HEK293 (cell line): ENCODE measurements around the gene RGS6.

Source experiments
- CTCF ChIA-PET: fragments of 350-600 bp; formaldehyde crosslinking; extraction: SDS; loops from one replicate; lab custom pipeline; 2021; ENCODE audit warnings: antibody characterized with exemption; lab: Yijun Ruan, JAX
- POLR2A ChIA-PET: fragments of 300-600 bp; formaldehyde crosslinking; extraction: SDS; loops from one replicate; lab custom pipeline; 2020; ENCODE audit warnings: antibody characterized with exemption, inconsistent platforms; lab: Yijun Ruan, JAX
- H3K27ac ChIP-seq: fragments of 200-500 bp; sonication (Bioruptor generic); 2 replicates; pipeline ENCODE4 v1.5.1; 2014; ENCODE audit warnings: low read depth, low read length, control low read depth, inconsistent platforms; ENCODE audit errors: extremely low read depth
- H3K36me3 ChIP-seq, 2 experiments: fragments of 200-500 bp in 1 of 2; sonication (Bioruptor generic) in 1 of 2; 1 replicate in 1 of 2; 2 replicates in 1 of 2; pipeline ENCODE4 v1.5.1; 2014 to 2017; ENCODE audit warnings: inconsistent platforms in 2 of 2, low read length in 2 of 2; ENCODE audit not compliant: control insufficient read depth in 2 of 2, insufficient read depth in 1 of 2
- H3K4me1 ChIP-seq: fragments of 200-500 bp; sonication (Bioruptor generic); 2 replicates; pipeline ENCODE4 v1.5.1; 2014; ENCODE audit warnings: mild to moderate bottlenecking, low read length, inconsistent platforms; ENCODE audit not compliant: control insufficient read depth, insufficient read depth
- H3K4me3 ChIP-seq: 2 replicates; pipeline ENCODE4 v1.5.1; 2011; ENCODE audit warnings: low read depth, mild to moderate bottlenecking, control low read depth, low read length, moderate library complexity
- H3K9me3 ChIP-seq: fragments of 200-500 bp; sonication (Bioruptor generic); 2 replicates; pipeline ENCODE4 v1.5.1; 2014; ENCODE audit warnings: low read depth, low read length, inconsistent platforms; ENCODE audit not compliant: control insufficient read depth, insufficient read depth
- BCL11A ChIP-seq: fragments of 450-650 bp; formaldehyde crosslinking; IDR thresholded peaks from 2 replicates; pipeline ENCODE4 v1.5.1; 2016; ENCODE audit warnings: low read depth, missing biosample characterization, missing genetic modification characterization
- GFI1B ChIP-seq: fragments of 450-650 bp; formaldehyde crosslinking; IDR thresholded peaks from 2 replicates; pipeline ENCODE4 v1.5.1; 2016; ENCODE audit warnings: missing biosample characterization, missing genetic modification characterization
- KLF16 ChIP-seq: fragments of 450-650 bp; formaldehyde crosslinking; IDR thresholded peaks from 2 replicates; pipeline ENCODE4 v1.5.1; 2017; ENCODE audit warnings: missing biosample characterization, missing genetic modification characterization
- KLF8 ChIP-seq: fragments of 450-650 bp; formaldehyde crosslinking; IDR thresholded peaks from 2 replicates; pipeline ENCODE4 v1.5.1; 2016; ENCODE audit warnings: missing biosample characterization, missing genetic modification characterization
- KLF9 ChIP-seq: fragments of 450-650 bp; formaldehyde crosslinking; IDR thresholded peaks from 2 replicates; pipeline ENCODE4 v1.5.1; 2016; ENCODE audit warnings: missing biosample characterization, missing genetic modification characterization, low read depth
- SETDB1 ChIP-seq: IDR thresholded peaks from one replicate; pipeline ENCODE4 v1.6.1; 2017; ENCODE audit warnings: mild to moderate bottlenecking, low read length, moderate library complexity, mixed read lengths; ENCODE audit not compliant: insufficient read length
- SP2 ChIP-seq: fragments of 450-650 bp; formaldehyde crosslinking; IDR thresholded peaks from 2 replicates; pipeline ENCODE4 v1.5.1; 2016; ENCODE audit warnings: missing biosample characterization, missing genetic modification characterization
- SP3 ChIP-seq: fragments of 450-650 bp; formaldehyde crosslinking; IDR thresholded peaks from 2 replicates; pipeline ENCODE4 v1.5.1; 2016; ENCODE audit warnings: missing biosample characterization, missing genetic modification characterization
- ZBTB7A ChIP-seq: fragments of 450-650 bp; formaldehyde crosslinking; IDR thresholded peaks from 2 replicates; pipeline ENCODE4 v1.5.1; 2016; ENCODE audit warnings: low read depth, missing biosample characterization, missing genetic modification characterization
- ZEB2 ChIP-seq: fragments of 450-650 bp; formaldehyde crosslinking; IDR thresholded peaks from 2 replicates; pipeline ENCODE4 v1.5.1; 2016; ENCODE audit warnings: missing biosample characterization, missing genetic modification characterization
- ZNF133 ChIP-seq: fragments of 450-650 bp; formaldehyde crosslinking; IDR thresholded peaks from 2 replicates; pipeline ENCODE4 v1.5.1; 2016; ENCODE audit warnings: missing biosample characterization, missing genetic modification characterization
- ZNF169 ChIP-seq: fragments of 450-650 bp; formaldehyde crosslinking; IDR thresholded peaks from 2 replicates; pipeline ENCODE4 v1.5.1; 2016; ENCODE audit warnings: missing biosample characterization, missing genetic modification characterization
- ZNF174 ChIP-seq: fragments of 450-650 bp; formaldehyde crosslinking; IDR thresholded peaks from 2 replicates; pipeline ENCODE4 v1.5.0; 2017; ENCODE audit warnings: missing biosample characterization, mild to moderate bottlenecking, missing genetic modification characterization
- ZNF2 ChIP-seq: fragments of 450-650 bp; formaldehyde crosslinking; IDR thresholded peaks from 2 replicates; pipeline ENCODE4 v1.5.1; 2016; ENCODE audit warnings: missing biosample characterization, missing genetic modification characterization
- ZNF341 ChIP-seq: fragments of 450-650 bp; formaldehyde crosslinking; IDR thresholded peaks from 2 replicates; pipeline ENCODE4; 2016; ENCODE audit warnings: low read depth, missing biosample characterization, missing genetic modification characterization
- ZNF514 ChIP-seq: fragments of 450-650 bp; formaldehyde crosslinking; IDR thresholded peaks from 2 replicates; pipeline ENCODE4 v1.5.1; 2016; ENCODE audit warnings: missing biosample characterization, missing genetic modification characterization
- ZNF548 ChIP-seq: fragments of 450-650 bp; formaldehyde crosslinking; IDR thresholded peaks from 2 replicates; pipeline ENCODE4 v1.5.1; 2016; ENCODE audit warnings: missing biosample characterization, missing genetic modification characterization
- ZNF555 ChIP-seq: fragments of 450-650 bp; formaldehyde crosslinking; conservative IDR thresholded peaks from 2 replicates; pipeline ENCODE4 v1.5.1; 2017; ENCODE audit warnings: missing biosample characterization, mild to moderate bottlenecking, missing genetic modification characterization, inconsistent platforms
- ZNF571 ChIP-seq: fragments of 450-650 bp; formaldehyde crosslinking; IDR thresholded peaks from 2 replicates; pipeline ENCODE4 v1.5.0; 2017; ENCODE audit warnings: missing biosample characterization, missing genetic modification characterization
- ZNF600 ChIP-seq: fragments of 450-650 bp; formaldehyde crosslinking; IDR thresholded peaks from 2 replicates; pipeline ENCODE4 v1.5.1; 2016; ENCODE audit warnings: missing biosample characterization, missing genetic modification characterization
- ZNF629 ChIP-seq: fragments of 450-650 bp; formaldehyde crosslinking; IDR thresholded peaks from 2 replicates; pipeline ENCODE4 v1.5.1; 2017; ENCODE audit warnings: missing biosample characterization, missing genetic modification characterization
- ZNF660 ChIP-seq: fragments of 450-650 bp; IDR thresholded peaks from 2 replicates; pipeline ENCODE4 v1.5.1; 2018; ENCODE audit warnings: missing biosample characterization, mild to moderate bottlenecking, missing genetic modification characterization
- ZNF76 ChIP-seq: fragments of 450-650 bp; formaldehyde crosslinking; IDR thresholded peaks from 2 replicates; pipeline ENCODE4; 2016; ENCODE audit warnings: low read depth, missing biosample characterization, missing genetic modification characterization, borderline replicate concordance
- ZNF791 ChIP-seq: fragments of 450-650 bp; formaldehyde crosslinking; IDR thresholded peaks from 2 replicates; pipeline ENCODE4 v1.5.1; 2016; ENCODE audit warnings: missing biosample characterization, missing genetic modification characterization
- ZNF830 ChIP-seq: fragments of 450-650 bp; IDR thresholded peaks from 2 replicates; pipeline ENCODE4 v1.5.0; 2018; ENCODE audit warnings: missing biosample characterization, missing genetic modification characterization, low read depth, mild to moderate bottlenecking, moderate library complexity
- TF ChIP-seq, protein P1 (sequence below): fragments of 450-650 bp; IDR thresholded peaks from 2 replicates; pipeline ENCODE4 v1.5.1; 2018; ENCODE audit warnings: missing biosample characterization, missing genetic modification characterization
- TF ChIP-seq, protein P2 (sequence below): fragments of 450-650 bp; formaldehyde crosslinking; IDR thresholded peaks from 2 replicates; pipeline ENCODE4 v1.5.1; 2016; ENCODE audit warnings: missing biosample characterization, missing genetic modification characterization
- TF ChIP-seq, protein P3 (sequence below): fragments of 450-650 bp; formaldehyde crosslinking; IDR thresholded peaks from 2 replicates; pipeline ENCODE4 v1.5.1; 2016; ENCODE audit warnings: missing biosample characterization, missing genetic modification characterization

The RGS6 gene

DNA sequence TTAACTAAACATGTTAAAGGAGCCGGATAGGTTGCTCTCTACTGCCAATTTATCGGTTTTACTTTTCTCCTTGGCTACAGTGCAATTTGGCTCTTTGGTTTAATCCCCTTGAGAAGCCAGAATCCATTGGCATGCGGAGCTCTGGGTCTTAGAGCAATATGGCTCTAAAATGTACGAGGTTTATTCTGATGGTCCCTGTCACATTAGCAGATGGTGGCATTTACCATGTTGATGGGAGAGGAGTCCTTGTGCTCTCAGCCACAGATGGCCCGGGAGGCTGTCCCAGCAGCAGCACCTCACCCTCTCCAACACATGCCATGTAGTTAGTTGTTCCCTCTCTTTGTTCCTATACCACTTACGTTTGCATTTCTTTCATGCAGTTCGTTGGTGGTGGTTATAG lies 179.7 kb downstream of the RGS6 start:
- Histone ChIP-seq H3K27ac (no peak overlapping the region), H3K36me3 (no peaks in the 10 kb centered on the region), H3K4me3 (no peak overlapping the region), H3K4me1 (no peaks in the 10 kb centered on the region), H3K9me3 (no peaks in the 10 kb centered on the region)
- no peak for TF ChIP-seq ZNF169 (tag by site-specific recombination)
- TF ChIP-seq ZNF341 = no peak
- TF ChIP-seq ZNF629 (tag by site-specific recombination) = no peak
- no peak for TF ChIP-seq BCL11A (tag by site-specific recombination)
- TF ChIP-seq KLF9 (tag by site-specific recombination) = no peak
- no peak for TF ChIP-seq ZNF76 (tag by site-specific recombination)
- no peak for TF ChIP-seq ZNF600
- TF ChIP-seq SETDB1 = no peak
- no peak for TF ChIP-seq ZEB2 (tag by site-specific recombination)
- TF ChIP-seq ZNF133 (tag by site-specific recombination) = no peak
- TF ChIP-seq GFI1B (tag by site-specific recombination) = no peak
- no peak for TF ChIP-seq ZNF555
- no peak for TF ChIP-seq ZNF514
- no peak for TF ChIP-seq SP3 (tag by site-specific recombination)
- no peak for TF ChIP-seq ZNF791 (tag by site-specific recombination)
- ChIA-PET POLR2A (no interaction called here), CTCF (no interaction called here)

DNA sequence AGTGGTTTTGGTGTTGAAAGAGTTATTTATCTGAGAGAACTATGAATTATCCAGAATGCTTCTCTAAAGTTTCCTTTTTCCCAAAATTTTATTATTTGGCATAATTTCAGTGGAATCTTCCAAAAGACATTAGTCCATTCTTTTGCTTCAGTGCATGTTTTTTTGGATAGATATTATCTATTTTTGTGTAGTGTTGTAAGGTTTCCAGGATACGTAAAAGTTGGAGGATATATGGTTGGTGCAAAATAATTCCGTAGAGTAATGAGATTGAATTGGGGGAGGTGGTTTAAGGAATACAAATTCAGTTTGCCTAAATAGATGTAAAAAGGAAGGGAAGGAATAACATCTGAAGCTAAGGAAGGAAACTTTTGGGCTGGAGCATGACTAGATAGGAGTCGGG lies 186.6 kb downstream of the RGS6 start:
- H3K9me3 ChIP-seq = no peaks in the 10 kb centered on the region
- CTCF ChIA-PET = no interaction called here

More for the DNA sequence above, 186.6 kb downstream of the RGS6 start:
- no peaks in the 10 kb centered on the region for H3K4me1 ChIP-seq
- POLR2A ChIA-PET = no interaction called here
- TF ChIP-seq ZNF548 (no peak), ZNF571 (tag by site-specific recombination) (no peak), SETDB1 (no peak), ZNF830 (no peak), ZNF174 (tag by site-specific recombination) (no peak), ZBTB7A (tag by site-specific recombination) (no peak), KLF16 (tag by site-specific recombination) (no peak), SP2 (tag by site-specific recombination) (no peak), ZNF660 (tag by site-specific recombination) (no peak), ZNF2 (tag by site-specific recombination) (no peak), KLF8 (no peak), ZNF341 (no peak)
- TF ChIP-seq, protein P1, sequence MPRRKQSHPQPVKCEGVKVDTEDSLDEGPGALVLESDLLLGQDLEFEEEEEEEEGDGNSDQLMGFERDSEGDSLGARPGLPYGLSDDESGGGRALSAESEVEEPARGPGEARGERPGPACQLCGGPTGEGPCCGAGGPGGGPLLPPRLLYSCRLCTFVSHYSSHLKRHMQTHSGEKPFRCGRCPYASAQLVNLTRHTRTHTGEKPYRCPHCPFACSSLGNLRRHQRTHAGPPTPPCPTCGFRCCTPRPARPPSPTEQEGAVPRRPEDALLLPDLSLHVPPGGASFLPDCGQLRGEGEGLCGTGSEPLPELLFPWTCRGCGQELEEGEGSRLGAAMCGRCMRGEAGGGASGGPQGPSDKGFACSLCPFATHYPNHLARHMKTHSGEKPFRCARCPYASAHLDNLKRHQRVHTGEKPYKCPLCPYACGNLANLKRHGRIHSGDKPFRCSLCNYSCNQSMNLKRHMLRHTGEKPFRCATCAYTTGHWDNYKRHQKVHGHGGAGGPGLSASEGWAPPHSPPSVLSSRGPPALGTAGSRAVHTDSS (tag by site-specific recombination) = no peak
- TF ChIP-seq, protein P2, sequence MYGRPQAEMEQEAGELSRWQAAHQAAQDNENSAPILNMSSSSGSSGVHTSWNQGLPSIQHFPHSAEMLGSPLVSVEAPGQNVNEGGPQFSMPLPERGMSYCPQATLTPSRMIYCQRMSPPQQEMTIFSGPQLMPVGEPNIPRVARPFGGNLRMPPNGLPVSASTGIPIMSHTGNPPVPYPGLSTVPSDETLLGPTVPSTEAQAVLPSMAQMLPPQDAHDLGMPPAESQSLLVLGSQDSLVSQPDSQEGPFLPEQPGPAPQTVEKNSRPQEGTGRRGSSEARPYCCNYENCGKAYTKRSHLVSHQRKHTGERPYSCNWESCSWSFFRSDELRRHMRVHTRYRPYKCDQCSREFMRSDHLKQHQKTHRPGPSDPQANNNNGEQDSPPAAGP (tag by site-specific recombination) = no peak
- TF ChIP-seq, protein P3, sequence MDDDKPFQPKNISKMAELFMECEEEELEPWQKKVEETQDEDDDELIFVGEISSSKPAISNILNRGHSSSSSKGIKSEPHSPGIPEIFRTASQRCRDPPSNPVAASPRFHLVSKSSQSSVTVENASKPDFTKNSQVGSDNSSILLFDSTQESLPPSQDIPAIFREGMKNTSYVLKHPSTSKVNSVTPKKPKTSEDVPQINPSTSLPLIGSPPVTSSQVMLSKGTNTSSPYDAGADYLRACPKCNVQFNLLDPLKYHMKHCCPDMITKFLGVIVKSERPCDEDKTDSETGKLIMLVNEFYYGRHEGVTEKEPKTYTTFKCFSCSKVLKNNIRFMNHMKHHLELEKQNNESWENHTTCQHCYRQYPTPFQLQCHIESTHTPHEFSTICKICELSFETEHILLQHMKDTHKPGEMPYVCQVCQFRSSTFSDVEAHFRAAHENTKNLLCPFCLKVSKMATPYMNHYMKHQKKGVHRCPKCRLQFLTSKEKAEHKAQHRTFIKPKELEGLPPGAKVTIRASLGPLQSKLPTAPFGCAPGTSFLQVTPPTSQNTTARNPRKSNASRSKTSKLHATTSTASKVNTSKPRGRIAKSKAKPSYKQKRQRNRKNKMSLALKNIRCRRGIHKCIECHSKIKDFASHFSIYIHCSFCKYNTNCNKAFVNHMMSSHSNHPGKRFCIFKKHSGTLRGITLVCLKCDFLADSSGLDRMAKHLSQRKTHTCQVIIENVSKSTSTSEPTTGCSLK (tag by site-specific recombination) = no peak
- no peak overlapping the region for H3K27ac ChIP-seq
- H3K36me3 ChIP-seq = no peaks in the 10 kb centered on the region
- H3K4me3 ChIP-seq = no peak overlapping the region
